Fibroblast of peridontal ligament (primary cell): Measurements from ENCODE around the gene EXOC3.

Experiments used
- DNase-seq: peaks from one replicate; pipeline ENCODE4 v3.0.0-alpha.2; 2010; ENCODE audit errors: extremely low read depth

EXOC3 gene

DNA sequence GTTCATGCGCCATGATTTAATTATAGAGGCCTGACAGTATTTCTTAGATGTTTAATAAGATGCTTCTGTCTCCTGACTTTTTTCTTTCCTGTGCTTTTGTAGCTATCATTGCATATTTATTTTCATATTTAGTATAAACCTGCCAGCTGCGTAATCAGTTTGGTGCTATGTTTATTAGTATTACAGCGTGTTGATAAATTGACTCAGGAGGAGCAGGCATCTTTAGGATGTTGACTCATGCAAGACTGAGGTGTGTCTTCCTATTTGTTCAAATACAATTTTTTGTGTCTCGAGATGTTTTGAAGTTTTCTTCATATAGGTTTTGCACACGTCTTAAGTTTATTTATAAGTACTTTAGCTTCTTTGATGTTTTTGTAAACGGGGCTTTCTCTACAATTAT lies 35.9 kb upstream of the EXOC3 start:
- no peak for DNase-seq

DNA sequence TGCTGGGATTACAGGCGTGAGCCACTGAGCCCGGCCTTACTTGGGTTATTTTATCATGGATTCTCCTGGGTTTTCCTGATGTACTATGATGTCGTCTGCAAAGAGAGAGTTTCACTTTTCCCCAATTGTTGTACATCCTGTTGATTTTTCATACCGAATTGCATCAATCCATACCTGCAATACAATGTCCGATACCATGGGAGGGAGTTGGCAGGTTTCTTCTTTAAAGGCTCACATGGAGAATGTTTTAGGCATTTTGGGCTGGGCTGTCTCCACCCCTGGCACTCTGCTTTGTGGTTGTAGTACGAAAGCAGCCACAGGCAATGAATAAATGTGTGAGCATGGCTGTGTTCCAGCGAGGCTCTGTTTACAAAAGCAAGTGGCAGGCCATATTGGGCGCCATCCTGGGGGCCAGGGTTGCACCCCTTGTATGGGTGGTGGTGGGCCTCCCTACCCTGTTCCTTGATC lies 35.1 kb upstream of the EXOC3 start:
- DNase-seq, result no peak

- no peak for DNase-seq
Observed at GRCh38 chr5:410911-411517, 32.0 kb upstream of the EXOC3 start.

DNA sequence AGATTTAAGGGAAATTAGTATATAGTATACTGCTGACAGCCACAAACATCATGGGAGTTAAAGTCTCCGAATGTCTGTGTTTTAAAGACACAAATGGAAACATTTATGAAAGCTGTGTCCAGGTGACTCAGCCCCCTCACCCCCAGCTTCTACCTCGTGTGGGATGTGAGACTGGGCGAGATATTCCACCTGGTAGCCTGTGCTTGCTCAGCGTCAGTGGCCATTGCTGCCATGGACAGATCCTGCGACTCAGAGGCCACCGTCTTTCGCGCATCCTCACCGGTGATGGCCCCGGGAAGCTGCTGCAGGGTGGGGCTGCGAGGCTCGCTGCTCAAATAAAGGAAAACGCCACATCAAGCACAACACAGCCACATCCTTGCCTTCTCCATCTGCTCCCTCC lies 31.2 kb upstream of the EXOC3 start:
- DNase-seq, result no peak

DNA sequence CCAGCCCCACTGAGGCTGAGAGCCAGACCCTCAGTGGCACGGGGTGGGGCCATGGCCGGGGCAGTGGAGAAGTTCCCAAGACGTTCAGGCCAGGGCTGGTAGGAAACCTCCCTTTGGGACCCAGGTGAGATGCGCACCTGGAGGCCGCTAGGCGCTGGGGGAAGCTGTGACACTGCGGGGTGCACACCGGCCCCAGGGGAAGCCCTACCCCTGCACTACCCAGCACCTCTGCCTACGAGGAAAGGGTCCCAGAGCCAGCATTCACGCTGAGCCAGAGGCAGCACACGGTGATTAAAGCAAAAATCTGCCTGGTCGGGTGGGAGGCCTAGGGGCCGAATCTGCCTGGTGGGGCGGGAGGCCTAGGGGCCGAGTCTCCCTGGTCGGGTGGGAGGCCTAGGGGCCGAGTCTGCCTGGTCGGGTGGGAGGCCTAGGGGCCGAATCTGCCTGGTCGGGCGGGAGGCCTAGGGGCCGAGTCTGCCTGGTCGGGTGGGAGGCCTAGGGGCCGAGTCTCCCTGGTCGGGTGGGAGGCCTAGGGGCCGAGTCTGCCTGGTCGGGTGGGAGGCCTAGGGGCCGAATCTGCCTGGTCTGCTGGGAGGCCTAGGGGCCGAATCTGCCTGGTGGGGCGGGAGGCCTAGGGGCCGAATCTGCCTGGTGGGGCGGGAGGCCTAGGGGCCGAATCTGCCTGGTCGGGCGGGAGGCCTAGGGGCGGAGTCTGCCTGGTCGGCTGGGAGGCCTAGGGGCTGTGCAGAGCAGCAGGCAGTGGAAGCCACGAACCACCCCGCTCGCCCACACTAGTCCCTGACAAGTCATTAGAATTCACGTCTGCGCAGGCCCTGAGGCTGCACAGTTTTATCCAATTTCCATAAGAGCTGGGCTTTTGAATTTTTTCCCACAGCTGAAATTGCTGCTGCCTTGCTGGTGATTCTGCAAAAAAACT lies 27.7 kb upstream of the EXOC3 start:
- peak; percentile 62 for DNase-seq

GRCh38 chr5:415928-416635 lies 26.9 kb upstream of the EXOC3 start:
- DNase-seq, result no peak

GRCh38 chr5:416636-416960 lies 26.4 kb upstream of the EXOC3 start:
- DNase-seq, result no peak

GRCh38 chr5:417301-418161 lies 25.4 kb upstream of the EXOC3 start:
- DNase-seq, result peak; percentile 50

- no peak for DNase-seq
Observed at GRCh38 chr5:418162-419121, 24.5 kb upstream of the EXOC3 start.

DNA sequence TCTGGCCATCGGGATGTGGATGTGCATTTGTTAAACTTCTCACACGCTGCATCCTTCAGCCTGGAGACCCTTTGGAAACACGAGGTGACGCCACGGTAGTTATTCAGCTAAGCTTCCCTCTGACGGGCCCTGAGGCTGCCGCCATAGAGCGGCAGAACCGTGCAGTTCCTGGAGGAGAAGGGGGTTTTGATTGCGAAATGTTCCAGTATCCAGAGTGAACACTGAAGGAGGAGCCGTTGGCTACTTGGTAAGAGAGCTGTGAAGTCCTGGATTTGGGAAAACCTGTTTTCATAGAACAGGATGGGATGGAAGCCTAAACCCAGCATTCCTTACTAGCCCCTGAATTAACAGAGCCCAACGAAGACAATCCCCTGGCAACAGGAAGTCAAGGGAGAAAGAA lies 23.0 kb upstream of the EXOC3 start:
- DNase-seq, result no peak

DNA sequence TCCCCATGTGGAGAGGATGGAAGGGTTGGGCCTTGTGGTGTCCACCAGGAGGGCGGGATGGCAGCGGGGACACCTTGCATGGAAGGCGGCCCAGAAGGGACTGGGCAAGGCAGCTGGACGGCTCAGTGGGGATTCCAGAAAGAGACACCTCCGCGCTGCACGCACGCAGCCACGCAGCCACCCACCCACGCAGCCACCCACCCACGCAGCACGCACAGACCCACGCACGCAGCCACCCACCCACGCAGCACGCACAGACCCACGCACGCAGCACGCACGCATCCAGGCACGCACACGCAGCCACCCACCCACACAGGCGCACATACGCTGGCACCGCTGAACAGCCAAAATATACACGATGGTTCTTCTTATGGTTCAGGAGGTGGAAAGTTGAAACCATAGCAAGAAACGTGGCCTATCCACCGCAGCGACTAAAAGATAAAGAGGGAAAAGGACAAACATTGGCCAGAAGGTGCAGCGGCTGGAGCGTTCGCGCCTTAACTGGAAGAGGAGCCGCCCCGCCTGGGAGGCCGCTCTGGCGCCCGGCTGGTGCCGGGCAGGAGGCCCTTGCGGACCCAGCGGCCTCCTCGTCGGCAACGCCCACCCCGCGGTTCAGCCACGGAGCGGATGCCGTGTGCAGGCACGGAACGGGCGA lies 22.2 kb upstream of the EXOC3 start:
- DNase-seq, result no peak

DNA sequence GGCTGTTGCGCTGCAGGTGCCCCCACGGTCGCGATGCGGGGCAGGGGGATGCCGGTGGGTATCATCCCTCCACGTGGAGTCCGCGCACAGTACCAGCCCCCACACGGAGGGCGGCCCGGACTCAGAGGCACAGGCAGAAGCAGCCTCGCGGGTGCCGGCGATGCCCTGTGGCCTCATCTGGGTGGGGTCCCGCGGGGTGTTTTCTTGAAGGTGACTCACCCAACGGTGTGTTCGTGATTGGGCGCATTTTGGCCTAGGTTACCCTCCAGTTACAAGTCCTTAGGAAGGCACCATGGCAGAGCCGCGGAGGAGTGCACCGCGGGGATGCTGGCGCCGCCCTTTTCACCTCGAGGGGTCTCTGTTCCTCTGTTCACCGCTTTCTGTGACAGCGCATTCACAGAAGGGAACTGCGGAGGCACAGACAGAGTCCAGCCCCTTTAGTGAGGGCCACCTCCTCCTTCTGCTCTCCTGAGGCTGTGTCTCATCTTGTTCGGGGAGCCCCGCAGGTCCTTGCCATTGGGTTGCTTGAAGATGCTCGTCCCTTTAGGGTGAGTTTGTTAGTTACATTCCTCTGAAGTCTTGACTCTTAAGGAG lies 21.6 kb upstream of the EXOC3 start:
- no peak for DNase-seq

DNA sequence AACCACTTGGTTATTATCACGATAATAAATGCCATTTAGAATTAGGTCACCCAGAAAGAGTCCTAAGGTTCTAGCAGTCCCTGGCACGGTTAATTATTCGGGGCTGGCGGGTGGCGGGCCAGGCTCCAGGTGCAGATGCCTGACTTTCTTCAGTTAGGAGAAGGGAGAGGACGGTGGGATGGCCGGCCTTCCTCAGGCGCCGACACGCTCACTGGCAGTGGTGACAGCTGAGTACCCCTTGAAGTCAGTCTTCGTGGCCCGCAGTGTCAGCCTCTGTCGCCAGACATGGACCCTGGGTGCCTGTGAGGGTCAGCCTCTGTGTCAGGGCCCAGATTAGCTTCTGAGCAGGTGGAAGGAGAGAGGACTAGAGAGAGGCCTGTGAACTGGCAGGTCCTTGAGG lies 21.1 kb upstream of the EXOC3 start:
- no peak for DNase-seq

- DNase-seq, result no peak
Observed at GRCh38 chr5:422323-423232, 20.4 kb upstream of the EXOC3 start.

- DNase-seq, result no peak
Observed at GRCh38 chr5:423233-423565, 19.8 kb upstream of the EXOC3 start.

- no peak for DNase-seq
Observed at GRCh38 chr5:423626-424261, 19.2 kb upstream of the EXOC3 start.

- no peak for DNase-seq
Observed at GRCh38 chr5:424301-425110, 18.5 kb upstream of the EXOC3 start.
